ENCODE measurements around the gene N4BP3. TPM values are rescaled to one million over a fixed set of nuclear protein-coding genes. Genes with fewer than 3 reads are reported as not detected.

The N4BP3 gene
- total and polyA plus RNA-seq, 5 donors = 0.15 to 0.79 (median 0.45) TPM

GRCh38 chr5:178098685-178099084, 14.6 kb upstream of the N4BP3 start:
- no peak overlapping the region for H3K27ac ChIP-seq (ENCODE audit: low read length)
- intact Hi-C loops (cut with DNase I) = no loop called here
- H3K27me3 ChIP-seq (ENCODE audit: control insufficient read depth, insufficient read depth) = no peaks in the 10 kb centered on the region
- no peak overlapping the region for H3K4me3 ChIP-seq (ENCODE audit: low read length)
- 91% methylated on average over 7 of the region's 7 CpGs for WGBS
- H3K4me1 ChIP-seq (ENCODE audit: control insufficient read depth, insufficient read depth, low read length) = no peaks in the 10 kb centered on the region
- DNase-seq = no peak
- ATAC-seq = no peak
- H3K9me3 ChIP-seq (ENCODE audit: control insufficient read depth, low read length) = no peaks in the 10 kb centered on the region

- WGBS = 78% methylated on average over 12 of the region's 12 CpGs
These were observed 9.7 kb upstream of the N4BP3 start for GRCh38 chr5:178103612-178104011.

GRCh38 chr5:178104492-178104891, 8.8 kb upstream of the N4BP3 start:
- 51% methylated on average over 5 of the region's 5 CpGs for WGBS
- Histone ChIP-seq H3K27ac (ENCODE audit: low read length) (no peak overlapping the region), H3K4me3 (ENCODE audit: low read length) (no peak overlapping the region), H3K4me1 (ENCODE audit: control insufficient read depth, insufficient read depth, low read length) (no peaks in the 10 kb centered on the region), H3K27me3 (ENCODE audit: control insufficient read depth, insufficient read depth) (no peaks in the 10 kb centered on the region), H3K9me3 (ENCODE audit: control insufficient read depth, low read length) (no peaks in the 10 kb centered on the region)
- intact Hi-C loops (cut with DNase I) = no loop called here
- DNase-seq = no peak
- no peak for ATAC-seq

More at GRCh38 chr5:178103612-178104011, 9.7 kb upstream of the N4BP3 start:
- Histone ChIP-seq H3K4me1 (ENCODE audit: control insufficient read depth, insufficient read depth, low read length) (no peaks in the 10 kb centered on the region), H3K4me3 (ENCODE audit: low read length) (no peak overlapping the region), H3K27ac (ENCODE audit: low read length) (no peak overlapping the region), H3K27me3 (ENCODE audit: control insufficient read depth, insufficient read depth) (no peaks in the 10 kb centered on the region), H3K9me3 (ENCODE audit: control insufficient read depth, low read length) (no peaks in the 10 kb centered on the region)
- ATAC-seq (no peak), DNase-seq (no peak)
- intact Hi-C loops (cut with DNase I) = no loop called here

GRCh38 chr5:178106086-178106485, 7.2 kb upstream of the N4BP3 start:
- Histone ChIP-seq H3K4me3 (ENCODE audit: low read length) (no peak overlapping the region), H3K4me1 (ENCODE audit: control insufficient read depth, insufficient read depth, low read length) (no peaks in the 10 kb centered on the region), H3K27me3 (ENCODE audit: control insufficient read depth, insufficient read depth) (no peaks in the 10 kb centered on the region), H3K27ac (ENCODE audit: low read length) (no peak overlapping the region), H3K9me3 (ENCODE audit: control insufficient read depth, low read length) (no peaks in the 10 kb centered on the region)
- WGBS = 69% methylated on average over 4 of the region's 4 CpGs
- intact Hi-C loops (cut with DNase I) = no loop called here
- DNase-seq = no peak
- ATAC-seq = no peak

GRCh38 chr5:178106556-178107239, 6.6 kb upstream of the N4BP3 start:
- intact Hi-C loops (cut with DNase I) = no loop called here
- DNase-seq (peak in 1 of 3 donors; percentile 13), ATAC-seq (no peak)
- Histone ChIP-seq H3K27ac (ENCODE audit: low read length) (no peak overlapping the region), H3K4me1 (ENCODE audit: control insufficient read depth, insufficient read depth, low read length) (no peaks in the 10 kb centered on the region), H3K27me3 (ENCODE audit: control insufficient read depth, insufficient read depth) (no peaks in the 10 kb centered on the region), H3K9me3 (ENCODE audit: control insufficient read depth, low read length) (no peaks in the 10 kb centered on the region), H3K4me3 (ENCODE audit: low read length) (no peak overlapping the region)
- WGBS = 83% methylated on average over 13 of the region's 13 CpGs

GRCh38 chr5:178107756-178108310, 5.5 kb upstream of the N4BP3 start:
- no peak for ATAC-seq
- no peaks in the 10 kb centered on the region for H3K9me3 ChIP-seq (ENCODE audit: control insufficient read depth, low read length)
- no peaks in the 10 kb centered on the region for H3K4me1 ChIP-seq (ENCODE audit: control insufficient read depth, insufficient read depth, low read length)
- intact Hi-C loops (cut with DNase I) = no loop called here
- peak in 2 of 3 donors; percentile 5 to 16 for DNase-seq
- H3K27ac ChIP-seq (ENCODE audit: low read length) = no peak overlapping the region
- no peaks in the 10 kb centered on the region for H3K27me3 ChIP-seq (ENCODE audit: control insufficient read depth, insufficient read depth)
- 48% methylated on average over 5 of the region's 5 CpGs for WGBS
- H3K4me3 ChIP-seq (ENCODE audit: low read length) = no peak overlapping the region

GRCh38 chr5:178108446-178108845, 4.9 kb upstream of the N4BP3 start:
- Histone ChIP-seq H3K27me3 (ENCODE audit: control insufficient read depth, insufficient read depth) (no peaks in the 10 kb centered on the region), H3K9me3 (ENCODE audit: control insufficient read depth, low read length) (no peaks in the 10 kb centered on the region), H3K4me1 (ENCODE audit: control insufficient read depth, insufficient read depth, low read length) (no peaks in the 10 kb centered on the region), H3K4me3 (ENCODE audit: low read length) (no peak overlapping the region), H3K27ac (ENCODE audit: low read length) (no peak overlapping the region)
- ATAC-seq (no peak), DNase-seq (peak in 1 of 3 donors; percentile 21)
- intact Hi-C loops (cut with DNase I) = no loop called here
- 89% methylated on average over 7 of the region's 7 CpGs for WGBS

- Histone ChIP-seq H3K27me3 (ENCODE audit: control insufficient read depth, insufficient read depth) (no peaks in the 10 kb centered on the region), H3K4me1 (ENCODE audit: control insufficient read depth, insufficient read depth, low read length) (no peaks in the 10 kb centered on the region), H3K27ac (ENCODE audit: low read length) (no peak overlapping the region), H3K9me3 (ENCODE audit: control insufficient read depth, low read length) (no peaks in the 10 kb centered on the region), H3K4me3 (ENCODE audit: low read length) (no peak overlapping the region)
- peak in 2 of 3 donors; percentile 43 to 68 for DNase-seq
- intact Hi-C loops (cut with DNase I) = no loop called here
- peak in 1 of 2 donors; percentile 25 for ATAC-seq
These were observed 4.4 kb upstream of the N4BP3 start for GRCh38 chr5:178108966-178109365.

- no peaks in the 10 kb centered on the region for H3K9me3 ChIP-seq (ENCODE audit: control insufficient read depth, low read length)
- WGBS = 86% methylated on average over 9 of the region's 9 CpGs
- no peak for DNase-seq
- no peak for ATAC-seq
- H3K4me3 ChIP-seq (ENCODE audit: low read length) = no peak overlapping the region
- H3K27ac ChIP-seq (ENCODE audit: low read length) = no peak overlapping the region
- H3K4me1 ChIP-seq (ENCODE audit: control insufficient read depth, insufficient read depth, low read length) = no peaks in the 10 kb centered on the region
- H3K27me3 ChIP-seq (ENCODE audit: control insufficient read depth, insufficient read depth) = no peaks in the 10 kb centered on the region
- intact Hi-C loops (cut with DNase I) = no loop called here
These were observed 2.8 kb upstream of the N4BP3 start for GRCh38 chr5:178110511-178110910.

GRCh38 chr5:178111925-178112324, 1.4 kb upstream of the N4BP3 start:
- H3K27ac ChIP-seq (ENCODE audit: low read length) = no peak overlapping the region
- ATAC-seq = no peak
- no peaks in the 10 kb centered on the region for H3K27me3 ChIP-seq (ENCODE audit: control insufficient read depth, insufficient read depth)
- 64% methylated on average over 3 of the region's 3 CpGs for WGBS
- no peaks in the 10 kb centered on the region for H3K4me1 ChIP-seq (ENCODE audit: control insufficient read depth, insufficient read depth, low read length)
- no peaks in the 10 kb centered on the region for H3K9me3 ChIP-seq (ENCODE audit: control insufficient read depth, low read length)
- H3K4me3 ChIP-seq (ENCODE audit: low read length) = no peak overlapping the region
- intact Hi-C loops (cut with DNase I) = no loop called here
- DNase-seq = no peak

- no peaks in the 10 kb centered on the region for H3K27me3 ChIP-seq (ENCODE audit: control insufficient read depth, insufficient read depth)
- DNase-seq = no peak
- no peak overlapping the region for H3K27ac ChIP-seq (ENCODE audit: low read length)
- 82% methylated on average over 5 of the region's 5 CpGs for WGBS
- ATAC-seq = no peak
- H3K4me3 ChIP-seq (ENCODE audit: low read length) = no peak overlapping the region
- H3K4me1 ChIP-seq (ENCODE audit: control insufficient read depth, insufficient read depth, low read length) = no peaks in the 10 kb centered on the region
- no peaks in the 10 kb centered on the region for H3K9me3 ChIP-seq (ENCODE audit: control insufficient read depth, low read length)
- intact Hi-C loops (cut with DNase I) = no loop called here
These were observed 787 bp upstream of the N4BP3 start for GRCh38 chr5:178112545-178112944.
